GM10266 (cell line): Measurements from ENCODE around the gene SUMF1.
"Not testable (repeated sequence)": the region's sequence is repeated elsewhere in the genome, so short reads cannot be mapped to it uniquely, and the experiment has no call there.

Experiments used
- DNase-seq: peaks from one replicate; pipeline ENCODE4 v3.0.0; 2012; ENCODE audit errors: extremely low spot score
- TF ChIP-seq, protein P1 (sequence below): IDR thresholded peaks from 2 replicates; pipeline ENCODE4 v1.5.1; 2012; ENCODE audit warnings: mild to moderate bottlenecking, low read depth; ENCODE audit not compliant: control insufficient read depth, insufficient read depth; ENCODE audit errors: missing control alignments

Gene SUMF1

DNA sequence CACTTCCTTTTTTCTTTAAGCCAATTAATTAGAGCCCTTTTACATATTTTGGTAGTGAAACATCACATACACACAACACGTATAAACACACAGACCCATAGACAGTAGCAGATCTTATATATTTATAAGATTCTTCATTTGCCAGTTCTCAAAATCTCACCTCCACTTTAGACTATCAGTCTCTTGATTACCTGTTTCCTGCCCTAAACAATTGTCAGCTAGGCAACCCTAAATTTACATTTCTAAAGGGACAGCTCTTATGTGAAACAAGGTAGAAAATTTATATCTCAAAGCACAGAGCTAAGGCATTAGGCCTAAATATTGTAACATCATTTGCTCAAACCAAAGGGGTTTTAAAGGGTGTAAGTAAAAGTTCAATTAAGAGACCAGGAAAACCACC, 135.0 kb downstream of the SUMF1 start:
- DNase-seq: no peak
- TF ChIP-seq, protein P1, sequence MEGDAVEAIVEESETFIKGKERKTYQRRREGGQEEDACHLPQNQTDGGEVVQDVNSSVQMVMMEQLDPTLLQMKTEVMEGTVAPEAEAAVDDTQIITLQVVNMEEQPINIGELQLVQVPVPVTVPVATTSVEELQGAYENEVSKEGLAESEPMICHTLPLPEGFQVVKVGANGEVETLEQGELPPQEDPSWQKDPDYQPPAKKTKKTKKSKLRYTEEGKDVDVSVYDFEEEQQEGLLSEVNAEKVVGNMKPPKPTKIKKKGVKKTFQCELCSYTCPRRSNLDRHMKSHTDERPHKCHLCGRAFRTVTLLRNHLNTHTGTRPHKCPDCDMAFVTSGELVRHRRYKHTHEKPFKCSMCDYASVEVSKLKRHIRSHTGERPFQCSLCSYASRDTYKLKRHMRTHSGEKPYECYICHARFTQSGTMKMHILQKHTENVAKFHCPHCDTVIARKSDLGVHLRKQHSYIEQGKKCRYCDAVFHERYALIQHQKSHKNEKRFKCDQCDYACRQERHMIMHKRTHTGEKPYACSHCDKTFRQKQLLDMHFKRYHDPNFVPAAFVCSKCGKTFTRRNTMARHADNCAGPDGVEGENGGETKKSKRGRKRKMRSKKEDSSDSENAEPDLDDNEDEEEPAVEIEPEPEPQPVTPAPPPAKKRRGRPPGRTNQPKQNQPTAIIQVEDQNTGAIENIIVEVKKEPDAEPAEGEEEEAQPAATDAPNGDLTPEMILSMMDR: no peak

DNA sequence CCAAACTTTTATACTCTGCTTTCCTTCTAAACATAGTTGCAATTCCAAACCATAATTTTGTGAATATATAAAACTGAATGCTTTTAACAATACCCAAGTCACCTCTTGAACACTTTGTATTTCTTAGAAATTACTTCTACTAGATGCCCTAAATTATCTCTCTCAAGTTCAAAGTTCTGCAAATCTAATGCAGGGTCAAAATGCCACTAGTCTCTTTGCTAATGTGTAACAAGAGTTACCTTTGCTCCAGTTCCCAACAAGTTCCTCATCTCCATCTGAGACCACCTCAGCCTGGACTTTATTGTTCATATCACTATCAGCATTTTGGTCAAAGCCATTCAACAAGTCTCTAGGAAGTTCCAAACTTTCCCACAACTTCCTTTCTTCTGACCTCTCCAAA, 137.3 kb downstream of the SUMF1 start:
- DNase-seq: not testable (repeated sequence)

DNA sequence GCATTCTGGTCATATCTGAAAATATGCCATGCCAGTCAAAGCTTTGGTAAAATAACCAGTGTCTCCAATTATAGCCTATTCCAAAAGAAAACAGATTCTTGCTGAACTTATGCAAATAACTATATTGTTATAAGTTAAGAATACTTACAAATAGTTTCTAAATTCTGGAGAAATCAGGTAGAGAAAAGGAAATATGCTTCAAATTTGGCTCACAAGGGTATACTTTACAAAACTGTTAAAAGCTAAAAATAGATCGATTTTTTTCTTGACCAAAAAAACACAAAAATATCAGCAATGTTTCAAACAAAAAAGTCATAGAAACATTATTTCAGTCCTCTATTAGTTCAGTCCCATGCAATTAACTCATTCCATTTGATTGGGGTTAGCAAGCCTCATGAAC, 140.2 kb downstream of the SUMF1 start:
- DNase-seq: no peak
- TF ChIP-seq, protein P1: no peak

DNA sequence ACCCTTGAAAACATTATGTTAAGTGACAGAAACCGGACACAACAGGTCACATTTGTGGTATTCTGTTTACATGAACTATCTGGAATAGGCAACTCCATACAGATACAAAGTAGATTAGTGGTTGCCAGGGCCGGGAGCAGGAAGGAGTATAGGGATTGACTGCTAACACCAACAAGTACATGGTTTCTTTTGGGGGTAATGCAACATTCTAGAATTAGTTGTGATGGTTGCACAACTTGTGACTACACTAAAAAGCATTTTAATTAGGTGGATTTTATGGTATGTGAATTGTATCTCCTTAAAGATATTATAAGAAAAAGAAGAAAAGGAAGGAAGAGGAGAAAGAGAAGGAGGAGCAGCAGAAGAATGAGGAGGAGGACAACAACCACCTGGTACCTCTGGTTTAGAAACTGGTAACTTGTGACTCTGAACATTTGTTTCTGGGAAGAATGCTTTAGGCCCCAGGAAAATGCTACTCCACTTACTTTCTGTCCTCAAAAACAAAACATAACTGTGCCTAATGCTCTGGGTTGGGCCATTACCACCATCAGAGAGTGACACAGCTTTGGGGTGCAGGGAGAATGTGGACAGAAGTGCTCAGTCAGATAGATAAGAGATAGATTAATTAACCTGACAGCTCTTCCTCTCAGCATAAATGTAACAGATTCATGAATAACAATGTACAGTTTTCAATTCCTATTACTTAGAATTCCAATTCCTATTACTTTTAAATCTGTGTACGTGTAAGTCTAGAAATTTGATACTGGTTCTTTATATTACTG, 143.6 kb downstream of the SUMF1 start:
- no peak for DNase-seq
- TF ChIP-seq, protein P1: no peak

DNA sequence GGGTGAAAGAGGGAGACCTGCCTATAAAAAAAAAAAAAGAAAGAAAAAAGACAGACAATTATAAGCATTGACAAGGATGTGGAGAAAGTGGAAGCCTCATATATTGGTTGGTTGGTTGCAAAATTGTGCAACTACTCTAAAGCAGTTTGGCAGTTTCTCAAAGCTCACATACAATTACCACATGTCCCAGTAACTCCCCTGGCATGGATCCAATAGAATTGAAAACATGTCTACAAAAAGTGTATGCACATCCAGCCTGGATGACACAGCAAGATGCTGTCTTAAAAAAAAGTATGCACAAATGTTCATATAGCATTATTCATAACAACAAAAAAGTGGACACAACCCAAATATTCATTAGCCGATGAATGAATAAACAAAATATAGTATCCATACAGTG, 144.4 kb downstream of the SUMF1 start:
- TF ChIP-seq, protein P1: no peak
- DNase-seq: no peak

DNA sequence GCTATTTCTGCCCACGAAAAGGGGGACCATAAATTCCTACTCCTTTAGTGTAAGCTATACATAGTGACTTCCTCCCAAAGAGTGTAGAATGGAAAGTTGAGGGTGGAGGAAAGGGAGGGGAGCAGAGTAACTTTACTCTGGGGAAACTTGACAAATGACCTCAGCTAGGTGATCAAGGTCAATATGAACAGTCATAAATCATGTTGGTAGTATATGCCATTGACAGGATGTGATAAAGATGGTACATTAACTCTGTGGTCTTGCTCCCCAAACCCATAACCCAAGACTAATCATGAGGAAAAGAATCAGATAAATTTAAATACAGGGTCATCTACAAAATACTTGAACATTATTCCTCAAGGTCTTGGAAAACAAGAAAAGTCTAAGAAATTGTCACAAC, 145.3 kb downstream of the SUMF1 start:
- TF ChIP-seq, protein P1: no peak
- no peak for DNase-seq

DNA sequence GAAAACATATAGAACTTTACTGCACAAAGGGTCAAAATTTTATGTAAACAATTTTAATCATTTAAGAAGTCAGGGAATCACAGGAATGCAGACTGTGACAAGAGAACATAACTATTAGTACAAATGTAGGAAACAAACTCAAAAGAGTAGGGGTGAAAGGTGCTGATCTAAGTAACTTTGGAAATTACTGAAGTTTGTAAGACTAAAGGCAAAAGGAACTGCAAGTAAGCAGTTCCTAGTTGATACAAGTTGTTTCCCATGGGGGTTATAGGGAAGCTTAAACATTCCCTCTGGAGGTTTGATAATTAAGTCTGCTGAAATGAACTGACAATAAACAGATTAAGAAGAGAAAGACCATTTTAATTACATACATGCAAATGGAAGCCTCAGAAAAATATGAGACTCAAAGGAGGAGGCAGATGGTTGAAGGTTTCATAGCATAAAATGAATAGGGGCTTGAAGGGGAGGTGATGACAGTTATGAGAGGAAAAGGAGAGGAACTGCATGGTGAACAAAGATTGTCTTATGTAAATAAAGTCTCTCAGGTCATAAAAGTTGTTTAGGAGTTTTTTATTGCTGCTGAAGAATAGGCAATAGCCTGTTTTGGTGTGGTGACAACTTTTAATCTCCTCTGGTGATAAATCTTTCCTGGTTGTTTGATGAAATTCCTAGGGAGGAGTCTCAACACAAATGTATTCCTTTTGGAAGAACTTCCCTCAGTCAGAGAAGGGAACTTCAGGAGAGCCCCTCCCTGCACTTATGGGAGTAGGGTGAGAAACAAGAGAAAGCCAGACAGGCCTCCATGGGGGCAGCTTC, 146.8 kb downstream of the SUMF1 start:
- TF ChIP-seq, protein P1: no peak
- DNase-seq: no peak
